NCI-H2196 treated with DMSO at 0.1 percent for 48 hours (cell line): ENCODE results near the gene LMAN2.

Experiments used
- DNase-seq: peaks from one replicate; lab custom pipeline; 2025; ENCODE audit not compliant: unreplicated experiment; lab: John Stamatoyannopoulos, UW

The LMAN2 gene

GRCh38 chr5:177329883-177330282 lies 21.6 kb downstream of the LMAN2 start:
- DNase-seq, result no peak

GRCh38 chr5:177328545-177329231 lies 22.8 kb downstream of the LMAN2 start:
- DNase-seq, result no peak

DNA sequence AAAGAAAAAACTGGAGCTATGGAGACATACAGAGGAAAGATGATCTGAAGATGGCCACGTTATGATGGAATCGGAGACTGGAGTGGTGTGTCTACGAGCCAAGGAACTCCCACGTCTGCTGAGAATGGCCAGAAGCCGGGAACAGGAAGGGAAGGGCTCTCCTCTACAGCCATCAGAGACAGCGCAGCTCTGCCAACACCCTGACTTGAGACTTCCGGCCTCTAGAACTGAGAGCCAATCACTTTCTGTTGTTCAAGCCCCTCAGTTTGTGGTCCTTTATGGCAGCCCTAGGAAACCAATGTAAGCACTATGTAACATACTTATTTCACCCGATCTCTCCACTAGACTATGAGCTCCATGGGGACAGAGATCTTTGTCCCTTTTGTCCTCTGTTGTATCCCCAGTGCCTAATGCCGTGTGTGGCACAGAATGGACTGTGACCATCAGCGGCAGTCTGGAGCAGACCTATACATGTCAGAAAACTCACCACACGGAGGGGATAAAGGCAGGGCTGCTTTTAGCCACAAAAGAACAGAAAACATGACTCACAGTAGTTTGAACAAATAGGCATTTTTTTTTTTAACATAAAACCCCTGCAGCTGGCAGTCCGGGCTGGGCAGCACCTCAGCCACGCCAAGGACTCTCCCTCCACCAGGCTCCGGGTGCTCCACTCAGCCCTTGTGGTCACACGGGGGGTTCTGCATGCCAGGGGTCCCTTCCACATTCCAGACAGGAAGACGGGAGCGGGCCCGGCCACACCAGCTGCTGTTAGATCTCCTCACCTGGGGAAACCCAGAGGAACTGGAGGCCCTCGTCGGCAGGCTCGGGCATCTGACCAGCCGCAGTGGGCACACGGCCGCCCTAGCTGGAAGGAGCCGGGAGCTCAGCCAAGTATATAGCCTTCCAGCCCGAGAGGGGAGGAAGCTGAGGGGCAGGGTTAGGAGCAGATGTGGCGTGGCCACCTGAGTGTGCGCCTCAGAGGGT lies 23.6 kb downstream of the LMAN2 start:
- no peak for DNase-seq

DNA sequence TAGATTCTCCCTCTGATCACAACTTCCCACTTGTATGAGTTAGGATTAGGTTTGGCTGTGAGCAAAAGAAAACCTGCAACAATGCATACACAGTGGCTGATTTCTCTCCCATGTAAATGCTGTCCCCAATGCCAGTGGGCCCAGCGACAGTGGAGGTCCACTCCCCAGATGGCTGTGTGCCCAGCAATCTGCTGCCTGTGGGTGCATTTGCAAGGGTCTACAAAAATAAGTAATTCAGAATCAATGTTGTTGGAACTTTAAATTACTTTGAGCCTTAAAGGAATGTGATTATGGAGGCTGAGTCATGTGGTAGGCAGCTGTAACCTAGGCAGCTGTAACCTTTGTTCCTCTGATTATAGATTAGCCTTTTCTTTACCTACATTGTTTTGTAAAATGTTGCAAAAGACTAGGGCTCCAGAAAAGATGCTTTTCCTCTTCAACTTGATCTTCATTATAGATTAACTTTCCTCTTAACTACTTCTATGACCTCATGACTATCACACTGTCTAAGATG lies 25.5 kb downstream of the LMAN2 start:
- no peak for DNase-seq

DNA sequence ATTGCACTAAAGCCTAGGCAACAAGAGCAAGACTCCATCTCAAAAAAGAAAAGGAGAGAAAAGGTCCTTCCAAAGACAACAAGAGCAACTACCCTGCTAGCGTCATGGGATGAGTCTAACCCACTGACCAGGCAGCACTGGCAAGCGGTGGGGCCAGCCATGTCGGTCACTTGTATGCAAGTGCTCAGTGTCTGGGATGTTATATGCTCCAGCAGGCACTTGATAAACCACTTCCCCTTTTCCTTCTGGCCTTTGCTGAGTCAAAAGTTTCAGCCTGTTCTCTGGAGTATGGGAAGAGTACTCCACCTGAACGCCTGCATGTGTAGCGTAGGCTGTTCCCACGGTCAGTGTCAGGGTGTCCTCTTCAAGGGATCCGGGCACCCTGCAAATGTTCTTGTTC lies 30.6 kb downstream of the LMAN2 start:
- DNase-seq, result no peak

- DNase-seq, result no peak
These were observed 31.4 kb downstream of the LMAN2 start for GRCh38 chr5:177319913-177320588.

- DNase-seq, result peak; percentile 57
These were observed 33.5 kb downstream of the LMAN2 start for GRCh38 chr5:177317959-177318377.

- no peak for DNase-seq
These were observed 35.5 kb downstream of the LMAN2 start for GRCh38 chr5:177316005-177316404.

- DNase-seq, result no peak
These were observed 36.1 kb downstream of the LMAN2 start for GRCh38 chr5:177315411-177315810.

GRCh38 chr5:177314376-177315342 lies 36.8 kb downstream of the LMAN2 start:
- no peak for DNase-seq

GRCh38 chr5:177313561-177314259 lies 37.8 kb downstream of the LMAN2 start:
- no peak for DNase-seq

- DNase-seq, result no peak
These were observed 38.8 kb downstream of the LMAN2 start for GRCh38 chr5:177312649-177313181.

DNA sequence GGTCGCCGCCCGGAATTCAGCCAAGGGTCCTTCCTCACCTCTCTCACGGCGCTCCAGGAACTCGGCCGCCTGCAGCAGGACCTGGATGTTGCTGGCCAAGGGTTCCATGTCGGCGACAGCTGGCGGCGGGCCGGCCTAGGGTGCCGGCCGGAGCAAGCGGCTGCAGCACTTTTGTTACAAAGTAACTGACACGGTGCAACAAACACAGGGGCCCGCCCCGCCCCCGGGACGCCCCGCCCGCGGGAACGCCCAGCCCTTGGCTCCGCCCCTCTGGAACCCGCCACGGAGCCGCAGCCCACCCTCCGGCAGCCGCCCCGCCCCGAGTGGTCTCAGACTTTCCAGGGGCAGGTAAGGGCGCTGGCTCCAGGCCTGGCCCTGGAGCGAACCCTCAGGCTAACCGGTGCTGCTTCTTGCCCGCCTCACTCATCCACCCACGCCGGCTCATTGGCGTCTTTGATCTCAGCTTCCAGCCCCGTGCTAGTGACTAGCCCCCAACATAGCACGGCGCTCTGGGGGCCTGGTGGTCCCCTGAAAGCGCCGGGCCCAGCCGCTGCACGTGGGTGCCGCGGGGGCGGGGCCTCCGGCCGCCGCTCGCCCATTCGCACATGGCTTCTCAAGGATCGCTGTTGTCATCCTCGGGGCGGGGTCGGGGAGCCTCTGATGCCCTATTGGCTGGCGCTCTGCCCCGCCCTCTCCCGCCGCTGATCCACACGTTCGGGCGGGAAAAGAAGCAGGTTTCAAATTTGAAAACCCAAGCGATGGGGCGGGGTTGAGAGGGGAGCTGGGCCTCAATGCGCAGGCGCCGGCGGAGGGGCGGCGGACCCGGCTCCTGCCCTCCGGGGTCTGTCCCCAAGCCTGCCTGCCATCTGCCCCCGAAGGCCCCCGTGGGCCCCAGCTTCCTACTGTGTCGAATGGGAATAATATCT lies 39.5 kb downstream of the LMAN2 start, which contains the start of gene MXD3:
MXD3 (minus strand) TSS at position 176 of the 926 bp plus-strand sequence; CDS start at position 108, 68 bp downstream.
- DNase-seq, result peak; percentile 93

- no peak for DNase-seq
These were observed 40.1 kb downstream of the LMAN2 start for GRCh38 chr5:177311392-177311722.

GRCh38 chr5:177310757-177311391 lies 40.6 kb downstream of the LMAN2 start:
- no peak for DNase-seq

- DNase-seq, result no peak
These were observed 41.1 kb downstream of the LMAN2 start for GRCh38 chr5:177310332-177310731.

- DNase-seq, result peak; percentile 38
These were observed 41.9 kb downstream of the LMAN2 start for GRCh38 chr5:177309351-177310191.
